CD4-positive, alpha-beta T cell (primary cell): ENCODE data around the gene MORN2. TPM values are rescaled to one million over a fixed set of nuclear protein-coding genes. Genes with fewer than 3 reads are reported as not detected.

Experiments used
- ATAC-seq: fragments of 200-7000 bp; cut with Tn5 transposase; one replicate; pipeline ENCODE4 v1.10.0; 2022; ENCODE audit warnings: mild to moderate bottlenecking; ENCODE audit not compliant: poor library complexity
- CTCF ChIA-PET: fragments of 350-600 bp; sonication (Branson Sonifier 250); formaldehyde crosslinking; loops from one replicate; lab custom pipeline; 2021; ENCODE audit warnings: antibody characterized with exemption, inconsistent platforms; lab: Charles Lee
- POLR2A ChIA-PET: fragments of 350-600 bp; sonication (Branson Sonifier 250); formaldehyde crosslinking; loops from one replicate; lab custom pipeline; 2021; ENCODE audit warnings: antibody characterized with exemption, inconsistent platforms; lab: Charles Lee
- DNase-seq, 14 experiments: peaks; one replicate each; pipeline ENCODE4 v3.0.0-alpha.2; 2013 to 2020; ENCODE audit warnings: mixed read lengths in 2 of 14
- H3K27ac ChIP-seq, 2 donors: one replicate each; pipeline versions ENCODE4 v1.5.1 to v1.7.0; 2013; ENCODE audit warnings: low read length in 2 of 2, low read depth in 1 of 2, mild to moderate bottlenecking in 1 of 2
- H3K27me3 ChIP-seq, 2 experiments: 1 replicate in 1 of 2; 2 replicates in 1 of 2; pipeline versions ENCODE4 v1.6.1 to v1.7.0; 2013; ENCODE audit warnings: low read length in 2 of 2, control low read depth in 1 of 2, mild to moderate bottlenecking in 1 of 2, moderate library complexity in 1 of 2; ENCODE audit not compliant: insufficient read depth in 2 of 2, control insufficient read depth in 1 of 2
- H3K36me3 ChIP-seq: one replicate; pipeline ENCODE4 v1.6.1; 2013; ENCODE audit warnings: low read length, control low read depth; ENCODE audit not compliant: insufficient read depth
- H3K4me1 ChIP-seq: one replicate; pipeline ENCODE4 v1.6.1; 2013; ENCODE audit warnings: low read length, control low read depth; ENCODE audit not compliant: insufficient read depth
- H3K4me3 ChIP-seq: one replicate; pipeline ENCODE4 v1.5.1; 2013; ENCODE audit warnings: mild to moderate bottlenecking, low read length, moderate library complexity
- H3K9me3 ChIP-seq, 2 experiments: 1 replicate in 1 of 2; 2 replicates in 1 of 2; pipeline versions ENCODE4 v1.6.1 to v1.7.0; 2013; ENCODE audit warnings: low read length in 2 of 2, mild to moderate bottlenecking in 2 of 2, control low read depth in 1 of 2, moderate library complexity in 1 of 2; ENCODE audit not compliant: control insufficient read depth in 1 of 2, insufficient read depth in 1 of 2
- H3K27ac Mint-ChIP-seq: one replicate; pipeline ENCODE4 v1.8.0; 2020; ENCODE audit warnings: mixed read lengths
- H3K27me3 Mint-ChIP-seq: one replicate; pipeline ENCODE4 v1.8.0; 2021; ENCODE audit warnings: mixed read lengths
- H3K36me3 Mint-ChIP-seq: one replicate; pipeline ENCODE4 v1.8.0; 2021; ENCODE audit warnings: low read depth, mixed read lengths
- H3K4me1 Mint-ChIP-seq: one replicate; pipeline ENCODE4 v1.8.0; 2021; ENCODE audit warnings: low read depth, mixed read lengths
- H3K4me3 Mint-ChIP-seq: one replicate; pipeline ENCODE4 v1.8.0; 2020; ENCODE audit warnings: mild to moderate bottlenecking, mixed read lengths
- H3K9me3 Mint-ChIP-seq: one replicate; pipeline ENCODE4 v1.8.0; 2020; ENCODE audit warnings: mixed read lengths
- CTCF ChIP-seq: fragments of 200-600 bp; IDR thresholded peaks from one replicate; pipeline ENCODE4 v1.8.0; 2022; ENCODE audit warnings: antibody characterized with exemption, mild to moderate bottlenecking
- intact Hi-C, 2 experiments: fragments of 100-400 bp; cut with DNase I in 1 of 2; cut with micrococcal nuclease in 1 of 2; formaldehyde crosslinking; loops; one replicate each; pipeline versions ENCODE4 v1.15.1 to v1.9.0; 2023 to 2025; cut with DNase I, micrococcal nuclease
- total RNA-seq, 174 experiments: library from RNA in 2 of 174; stranded (reverse) in 2 of 174; gene quantifications; one replicate each; pipeline ENCODE4 v1.2.3 and lab custom pipeline; 2021 to 2026

MORN2 gene
- total RNA-seq, 2 experiments from 2014 or later, result 2.1 to 2.6 TPM

- POLR2A ChIA-PET, result no interaction called here
- Histone ChIP-seq H3K36me3 (peaks cover 66% of the 10 kb centered on the region), H3K9me3 (no peaks in the 10 kb centered on the region), H3K4me3 (no peak overlapping the region), H3K27me3 (no peaks in the 10 kb centered on the region), H3K27ac (no peak overlapping the region), H3K4me1 (no peaks in the 10 kb centered on the region)
- Mint-ChIP-seq H3K9me3 (no peaks in the 10 kb centered on the region), H3K4me3 (no peak overlapping the region), H3K27ac (no peak overlapping the region), H3K27me3 (no peaks in the 10 kb centered on the region), H3K4me1 (no peaks in the 10 kb centered on the region), H3K36me3 (peaks cover 76% of the 10 kb centered on the region)
- no peak for TF ChIP-seq CTCF
- DNase-seq, result no peak
- no peak for ATAC-seq
- intact Hi-C loops, result no loop called here
- CTCF ChIA-PET, result no interaction called here
These were observed 19.6 kb upstream of the MORN2 start for GRCh38 chr2:38856165-38856564.

GRCh38 chr2:38862476-38862875 lies 13.3 kb upstream of the MORN2 start:
- TF ChIP-seq CTCF, result no peak
- Histone ChIP-seq H3K4me3 (no peak overlapping the region), H3K36me3 (peaks cover 58% of the 10 kb centered on the region), H3K27me3 (no peaks in the 10 kb centered on the region), H3K4me1 (no peaks in the 10 kb centered on the region), H3K27ac (no peak overlapping the region), H3K9me3 (no peaks in the 10 kb centered on the region)
- POLR2A ChIA-PET, result no interaction called here
- ATAC-seq (no peak), DNase-seq (no peak)
- Mint-ChIP-seq H3K27ac (no peak overlapping the region), H3K4me3 (no peak overlapping the region), H3K27me3 (no peaks in the 10 kb centered on the region), H3K4me1 (no peaks in the 10 kb centered on the region), H3K9me3 (no peaks in the 10 kb centered on the region), H3K36me3 (peaks cover 69% of the 10 kb centered on the region)
- CTCF ChIA-PET, result no interaction called here
- intact Hi-C loops, result no loop called here

GRCh38 chr2:38863061-38863695 lies 12.6 kb upstream of the MORN2 start:
- H3K36me3 ChIP-seq, result peaks cover 53% of the 10 kb centered on the region
- H3K4me3 Mint-ChIP-seq, result no peak overlapping the region
- H3K4me3 ChIP-seq, result no peak overlapping the region
- no peaks in the 10 kb centered on the region for H3K4me1 Mint-ChIP-seq
- intact Hi-C loops, result no loop called here
- no peaks in the 10 kb centered on the region for H3K4me1 ChIP-seq
- DNase-seq (peak in 1 of 14 experiments; percentile 27), ATAC-seq (no peak)
- ChIA-PET POLR2A (no interaction called here), CTCF (no interaction called here)
- peaks cover 70% of the 10 kb centered on the region for H3K36me3 Mint-ChIP-seq
- H3K27ac Mint-ChIP-seq, result no peak overlapping the region
- H3K9me3 ChIP-seq, result no peaks in the 10 kb centered on the region
- H3K9me3 Mint-ChIP-seq, result no peaks in the 10 kb centered on the region
- H3K27me3 Mint-ChIP-seq, result no peaks in the 10 kb centered on the region
- no peaks in the 10 kb centered on the region for H3K27me3 ChIP-seq
- no peak overlapping the region for H3K27ac ChIP-seq
- no peak for TF ChIP-seq CTCF
